ENCODE measurements around the gene CAPZA2.

DNA sequence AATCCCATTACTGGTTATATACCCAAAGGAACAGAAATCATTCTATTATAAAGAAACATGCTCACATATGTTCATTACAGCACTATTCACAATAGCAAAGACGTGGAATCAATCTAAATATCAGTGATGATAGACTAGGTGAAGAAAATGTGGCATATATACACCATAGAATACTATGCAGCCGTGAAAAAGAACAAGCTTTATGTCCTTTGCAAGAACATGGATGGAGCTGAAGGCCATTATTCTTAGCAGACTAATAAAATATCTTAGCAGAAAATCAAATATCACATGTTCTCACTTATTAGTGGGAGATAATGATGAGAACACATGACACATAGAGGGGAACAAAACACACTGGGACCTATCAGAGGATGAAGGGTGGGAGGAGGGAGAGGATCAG is 38.8 kb downstream of the CAPZA2 start:
- TF ChIP-seq, protein P1, sequence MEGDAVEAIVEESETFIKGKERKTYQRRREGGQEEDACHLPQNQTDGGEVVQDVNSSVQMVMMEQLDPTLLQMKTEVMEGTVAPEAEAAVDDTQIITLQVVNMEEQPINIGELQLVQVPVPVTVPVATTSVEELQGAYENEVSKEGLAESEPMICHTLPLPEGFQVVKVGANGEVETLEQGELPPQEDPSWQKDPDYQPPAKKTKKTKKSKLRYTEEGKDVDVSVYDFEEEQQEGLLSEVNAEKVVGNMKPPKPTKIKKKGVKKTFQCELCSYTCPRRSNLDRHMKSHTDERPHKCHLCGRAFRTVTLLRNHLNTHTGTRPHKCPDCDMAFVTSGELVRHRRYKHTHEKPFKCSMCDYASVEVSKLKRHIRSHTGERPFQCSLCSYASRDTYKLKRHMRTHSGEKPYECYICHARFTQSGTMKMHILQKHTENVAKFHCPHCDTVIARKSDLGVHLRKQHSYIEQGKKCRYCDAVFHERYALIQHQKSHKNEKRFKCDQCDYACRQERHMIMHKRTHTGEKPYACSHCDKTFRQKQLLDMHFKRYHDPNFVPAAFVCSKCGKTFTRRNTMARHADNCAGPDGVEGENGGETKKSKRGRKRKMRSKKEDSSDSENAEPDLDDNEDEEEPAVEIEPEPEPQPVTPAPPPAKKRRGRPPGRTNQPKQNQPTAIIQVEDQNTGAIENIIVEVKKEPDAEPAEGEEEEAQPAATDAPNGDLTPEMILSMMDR (IDR thresholded peaks at IDR 0.05): no peak
- no peak for TF ChIP-seq POLR2A (IDR thresholded peaks at IDR 0.05)
